PFSK-1 (cell line): ENCODE data around the gene TP53BP2.

Source experiments
- FOXP2 ChIP-seq: optimal IDR thresholded peaks from 2 replicates; pipeline ENCODE3; 2011; ENCODE audit warnings: borderline replicate concordance, control low read depth, inconsistent platforms; ENCODE audit not compliant: insufficient read depth; ENCODE audit errors: extremely low read length, extremely low read depth
- POLR2AphosphoS5 ChIP-seq: IDR thresholded peaks from 2 replicates; pipeline ENCODE4 v1.6.1; 2012; ENCODE audit warnings: low read depth, mild to moderate bottlenecking, control low read depth, low read length, moderate library complexity
- SIN3A ChIP-seq: IDR thresholded peaks from 2 replicates; pipeline ENCODE4 v1.6.1; 2012; ENCODE audit warnings: mild to moderate bottlenecking, low read length, moderate library complexity, borderline replicate concordance; ENCODE audit not compliant: insufficient read depth
- TAF1 ChIP-seq: IDR thresholded peaks from 2 replicates; pipeline ENCODE4 v1.6.1; 2012; ENCODE audit warnings: low read length, control low read depth, borderline replicate concordance; ENCODE audit not compliant: insufficient read depth
- TF ChIP-seq, protein P1 (sequence below), 2 experiments: IDR thresholded peaks; 2 replicates each; pipeline versions ENCODE4 v1.6.1 to v1.8.0; 2011 to 2012; ENCODE audit warnings: low read depth in 2 of 2, low read length in 2 of 2, control low read depth in 1 of 2, inconsistent platforms in 1 of 2, mild to moderate bottlenecking in 1 of 2, moderate library complexity in 1 of 2; ENCODE audit not compliant: insufficient read depth in 1 of 2

Gene TP53BP2

DNA sequence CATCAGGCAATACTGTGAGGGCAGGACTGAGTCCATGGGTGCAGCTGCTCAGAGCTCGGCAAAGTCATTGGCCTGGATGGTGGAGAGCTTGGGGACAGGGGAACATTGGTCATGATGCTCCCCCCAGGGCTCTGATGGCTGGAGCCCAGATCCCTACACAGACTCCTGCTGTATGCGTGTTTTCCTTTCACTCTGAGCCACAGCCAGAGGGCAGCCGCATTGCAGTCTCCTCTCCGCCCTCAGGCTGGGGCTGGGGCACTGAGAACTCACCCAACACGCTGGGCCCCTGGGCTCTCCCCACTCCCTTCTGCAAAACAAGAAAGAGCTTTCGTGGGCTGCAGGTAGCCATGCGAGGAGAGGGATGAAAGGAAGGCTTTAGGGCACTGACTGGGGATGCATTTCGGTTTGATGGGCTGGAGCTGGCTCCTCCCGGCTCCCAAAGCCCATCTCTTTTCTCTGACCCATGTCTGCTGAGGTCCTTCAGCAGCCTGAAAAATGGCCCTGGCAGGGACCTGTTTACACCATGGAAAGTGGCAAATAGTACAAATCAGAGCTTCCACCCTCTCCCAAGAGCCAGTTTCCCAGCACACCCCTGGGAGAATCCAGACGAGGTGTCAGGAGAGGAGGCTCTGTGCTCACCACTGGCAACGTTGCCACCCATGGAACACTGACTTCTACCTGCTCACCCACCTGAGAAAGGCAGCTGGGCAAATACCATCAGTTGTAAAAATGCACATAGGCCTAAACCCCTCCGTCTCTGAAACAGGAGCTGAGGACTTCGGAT lies 89.6 kb downstream of the TP53BP2 start:
- no peak for TF ChIP-seq POLR2AphosphoS5
- no peak for TF ChIP-seq SIN3A
- TF ChIP-seq TAF1, result no peak
- TF ChIP-seq, protein P1, sequence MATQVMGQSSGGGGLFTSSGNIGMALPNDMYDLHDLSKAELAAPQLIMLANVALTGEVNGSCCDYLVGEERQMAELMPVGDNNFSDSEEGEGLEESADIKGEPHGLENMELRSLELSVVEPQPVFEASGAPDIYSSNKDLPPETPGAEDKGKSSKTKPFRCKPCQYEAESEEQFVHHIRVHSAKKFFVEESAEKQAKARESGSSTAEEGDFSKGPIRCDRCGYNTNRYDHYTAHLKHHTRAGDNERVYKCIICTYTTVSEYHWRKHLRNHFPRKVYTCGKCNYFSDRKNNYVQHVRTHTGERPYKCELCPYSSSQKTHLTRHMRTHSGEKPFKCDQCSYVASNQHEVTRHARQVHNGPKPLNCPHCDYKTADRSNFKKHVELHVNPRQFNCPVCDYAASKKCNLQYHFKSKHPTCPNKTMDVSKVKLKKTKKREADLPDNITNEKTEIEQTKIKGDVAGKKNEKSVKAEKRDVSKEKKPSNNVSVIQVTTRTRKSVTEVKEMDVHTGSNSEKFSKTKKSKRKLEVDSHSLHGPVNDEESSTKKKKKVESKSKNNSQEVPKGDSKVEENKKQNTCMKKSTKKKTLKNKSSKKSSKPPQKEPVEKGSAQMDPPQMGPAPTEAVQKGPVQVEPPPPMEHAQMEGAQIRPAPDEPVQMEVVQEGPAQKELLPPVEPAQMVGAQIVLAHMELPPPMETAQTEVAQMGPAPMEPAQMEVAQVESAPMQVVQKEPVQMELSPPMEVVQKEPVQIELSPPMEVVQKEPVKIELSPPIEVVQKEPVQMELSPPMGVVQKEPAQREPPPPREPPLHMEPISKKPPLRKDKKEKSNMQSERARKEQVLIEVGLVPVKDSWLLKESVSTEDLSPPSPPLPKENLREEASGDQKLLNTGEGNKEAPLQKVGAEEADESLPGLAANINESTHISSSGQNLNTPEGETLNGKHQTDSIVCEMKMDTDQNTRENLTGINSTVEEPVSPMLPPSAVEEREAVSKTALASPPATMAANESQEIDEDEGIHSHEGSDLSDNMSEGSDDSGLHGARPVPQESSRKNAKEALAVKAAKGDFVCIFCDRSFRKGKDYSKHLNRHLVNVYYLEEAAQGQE (IDR thresholded peaks at IDR 0.05; ENCODE audit: insufficient read depth in 1 of 2, low read depth in 2 of 2, low read length in 2 of 2), result no peak
- TF ChIP-seq FOXP2, result no peak

GRCh38 chr1:223755432-223755792 lies 90.3 kb downstream of the TP53BP2 start:
- TF ChIP-seq SIN3A (no peak), POLR2AphosphoS5 (no peak), TAF1 (no peak), FOXP2 (no peak)
- TF ChIP-seq, protein P1 (IDR thresholded peaks at IDR 0.05; ENCODE audit: insufficient read depth in 1 of 2, low read depth in 2 of 2, low read length in 2 of 2), result no peak

DNA sequence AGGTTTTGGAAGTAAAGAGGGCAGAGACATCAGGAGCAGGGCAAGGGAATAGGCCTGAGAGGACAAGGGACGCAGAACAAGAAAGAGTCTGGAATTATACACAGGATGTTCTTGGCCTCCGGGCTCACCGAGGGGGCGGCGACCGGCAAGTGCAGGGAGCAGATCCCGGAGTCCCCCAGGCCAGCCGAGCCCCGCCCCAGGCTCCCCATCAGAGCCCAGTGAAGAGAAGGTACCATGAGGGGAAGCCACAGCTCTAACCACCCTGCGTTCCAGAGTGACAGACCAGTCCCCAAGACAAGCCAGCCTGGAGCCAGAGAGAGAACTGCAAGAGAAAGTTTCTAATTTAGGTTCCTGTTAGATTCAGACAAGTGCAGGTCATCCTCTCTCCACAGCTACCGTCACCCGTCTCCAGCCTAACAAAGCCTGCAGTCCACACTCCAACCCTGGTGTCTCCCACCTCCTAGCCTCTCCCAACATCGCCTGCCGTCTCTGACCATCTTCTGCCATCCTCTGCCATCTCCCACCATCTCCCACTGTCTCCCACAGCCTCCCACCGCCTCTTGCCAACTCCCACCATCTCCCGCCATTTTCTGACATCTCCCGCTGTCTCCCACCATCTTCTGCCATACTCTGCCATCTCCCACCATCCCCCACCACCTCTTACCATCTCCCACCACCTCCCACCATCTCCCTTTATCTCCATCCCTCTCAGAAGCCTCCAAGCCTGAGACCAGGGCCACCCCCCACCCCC lies 90.9 kb downstream of the TP53BP2 start:
- TF ChIP-seq FOXP2 (no peak), SIN3A (no peak), TAF1 (no peak), POLR2AphosphoS5 (no peak)
- TF ChIP-seq, protein P1 (IDR thresholded peaks at IDR 0.05; ENCODE audit: insufficient read depth in 1 of 2, low read depth in 2 of 2, low read length in 2 of 2), result no peak

DNA sequence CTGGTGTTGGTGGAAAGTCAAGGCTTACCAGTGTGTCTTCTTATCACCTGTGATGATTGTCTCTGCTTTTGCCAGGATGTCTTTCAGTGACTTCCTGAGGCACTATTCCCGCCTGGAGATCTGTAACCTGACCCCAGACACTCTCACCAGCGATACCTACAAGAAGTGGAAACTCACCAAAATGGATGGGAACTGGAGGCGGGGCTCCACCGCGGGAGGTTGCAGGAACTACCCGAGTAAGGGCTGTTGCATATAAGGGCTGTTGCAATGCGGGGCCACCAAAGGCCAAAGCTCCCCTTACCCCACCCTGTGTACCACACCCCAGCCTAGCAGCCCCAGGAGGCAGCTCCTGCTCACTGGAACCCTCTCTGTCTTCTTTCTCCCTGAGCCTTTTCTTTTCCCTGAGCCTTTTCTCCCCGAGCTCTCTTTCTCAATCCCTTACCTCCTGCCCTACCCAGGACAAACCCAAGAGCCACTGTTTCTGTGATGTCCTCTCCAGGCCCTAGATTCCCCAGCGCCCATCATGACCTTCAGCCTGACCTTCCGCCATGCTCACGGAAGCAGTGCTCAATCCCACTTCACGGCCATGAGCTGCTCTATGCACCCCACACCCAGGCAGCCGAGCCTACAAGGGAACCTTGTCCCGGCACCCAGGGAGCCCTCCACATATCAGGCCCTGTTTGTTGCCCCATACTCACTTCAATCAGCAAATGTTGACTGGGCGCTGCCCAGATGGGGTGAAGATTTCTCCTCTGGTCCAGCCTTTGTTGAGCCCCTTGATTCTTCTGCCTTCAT lies 92.8 kb downstream of the TP53BP2 start:
- no peak for TF ChIP-seq POLR2AphosphoS5
- no peak for TF ChIP-seq TAF1
- TF ChIP-seq, protein P1 (IDR thresholded peaks at IDR 0.05; ENCODE audit: insufficient read depth in 1 of 2, low read depth in 2 of 2, low read length in 2 of 2), result no peak
- no peak for TF ChIP-seq FOXP2
- no peak for TF ChIP-seq SIN3A
